Measurements from ENCODE around the gene RIOK1.
A peak's percentile ranks its signal among the peaks of the same experiment; 100 is the strongest.

The RIOK1 gene

DNA sequence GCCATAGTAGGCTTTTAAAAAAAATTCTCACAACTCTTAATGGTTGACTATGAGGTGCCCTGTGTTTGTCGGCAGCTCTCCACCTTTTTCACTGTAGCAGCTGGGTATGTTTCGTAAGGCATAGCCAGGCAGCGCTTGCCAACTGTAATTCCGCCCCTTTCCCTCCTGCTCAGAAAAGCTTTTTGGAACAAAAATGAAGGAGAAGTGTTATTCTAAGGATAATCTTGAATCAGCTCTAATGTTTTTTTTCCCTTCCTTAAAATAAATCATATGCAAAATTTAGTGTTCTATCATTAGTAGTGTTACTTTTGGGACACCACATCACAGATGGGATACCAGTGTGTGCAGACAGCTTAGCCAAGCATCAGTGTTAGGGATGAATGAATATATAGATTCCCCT, 21.2 kb downstream of the RIOK1 start:
- DNase-seq = no peak

DNA sequence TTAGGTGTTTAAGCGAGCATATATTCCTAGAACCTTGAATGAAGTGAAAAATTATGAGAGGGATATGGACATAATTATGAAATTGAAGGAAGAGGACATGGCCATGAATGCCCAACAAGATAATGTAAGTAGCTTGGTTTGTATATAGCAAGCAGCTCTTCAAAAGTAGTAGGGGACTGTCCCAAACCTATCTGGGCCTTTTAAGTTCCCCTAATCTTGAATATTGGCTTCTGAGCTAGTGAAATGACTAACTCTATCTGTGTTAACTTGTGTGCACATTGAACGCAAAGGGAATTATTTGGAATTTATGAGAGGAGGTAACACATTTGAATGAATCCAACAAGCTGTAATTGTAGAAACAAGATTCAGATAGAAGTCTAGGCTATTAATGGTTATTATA, 21.7 kb downstream of the RIOK1 start:
- no peak for DNase-seq

DNA sequence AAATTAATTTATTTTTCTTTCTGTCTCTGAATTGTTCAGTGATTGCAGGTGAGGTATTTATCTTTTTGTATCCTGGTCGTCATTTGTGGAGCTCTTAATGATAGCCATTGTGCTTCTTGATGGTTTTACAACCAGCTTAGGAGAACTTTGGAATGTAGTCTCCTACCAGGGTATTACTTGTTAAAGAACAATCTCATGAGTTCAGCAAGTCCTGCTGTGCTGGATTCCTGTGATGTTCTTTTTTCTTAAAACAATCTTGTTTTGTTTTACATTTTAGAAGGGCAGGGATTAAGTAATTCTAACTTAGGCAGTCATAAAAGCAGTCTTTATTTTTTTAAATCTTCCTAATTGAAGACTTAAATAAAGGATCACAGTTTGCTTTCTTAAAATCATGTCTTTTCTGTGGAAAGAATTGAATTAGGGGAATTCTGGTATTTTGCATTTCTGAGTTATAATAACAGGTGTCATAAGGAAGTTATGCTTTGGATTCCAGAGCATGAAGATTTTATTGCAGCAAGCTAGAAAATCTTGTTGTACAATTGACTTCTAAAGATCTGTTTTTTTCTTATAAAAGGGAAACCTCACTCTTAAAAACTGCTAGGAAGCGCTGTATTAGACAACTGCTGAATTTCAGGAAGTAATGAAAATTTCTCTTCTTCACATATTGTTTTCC, 23.7 kb downstream of the RIOK1 start:
- DNase-seq = no peak

DNA sequence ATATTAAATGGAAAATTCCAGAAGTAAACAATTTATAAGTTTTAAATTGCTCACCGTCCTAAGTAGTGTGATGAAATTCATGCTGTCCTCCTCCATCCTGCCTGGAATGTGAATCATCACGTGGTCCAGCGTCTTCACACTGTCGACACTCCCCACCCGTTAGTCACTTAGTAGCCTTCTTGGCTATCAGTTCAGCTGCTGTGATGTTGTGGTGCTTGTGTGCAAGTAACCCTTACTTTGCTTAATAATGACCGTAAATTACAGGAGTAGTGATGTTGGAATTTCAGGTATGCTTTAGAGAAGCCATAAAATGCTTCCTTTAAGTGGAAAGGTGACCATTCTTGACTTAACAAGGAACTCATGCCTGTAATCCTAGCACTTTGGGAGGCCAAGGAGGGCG, 25.2 kb downstream of the RIOK1 start:
- DNase-seq = no peak

DNA sequence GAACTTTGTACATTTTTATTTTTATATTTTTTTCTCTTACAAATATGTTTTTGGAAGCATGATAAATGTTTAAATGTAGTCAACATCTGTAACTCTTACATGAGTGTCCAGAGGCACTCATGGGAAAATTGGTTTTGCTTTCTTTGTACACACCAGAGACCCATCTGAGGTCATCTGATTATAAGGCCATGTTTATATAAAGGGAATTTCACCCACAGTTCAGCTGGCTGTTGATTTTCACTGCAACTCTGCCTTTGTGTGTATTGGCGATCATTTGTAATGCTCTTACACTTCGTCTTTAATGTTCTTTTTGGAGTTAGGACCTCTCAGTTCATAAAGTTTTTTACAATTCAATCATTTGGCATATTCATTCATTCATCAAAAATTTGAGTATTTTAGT, 28.1 kb downstream of the RIOK1 start:
- no peak for DNase-seq

DNA sequence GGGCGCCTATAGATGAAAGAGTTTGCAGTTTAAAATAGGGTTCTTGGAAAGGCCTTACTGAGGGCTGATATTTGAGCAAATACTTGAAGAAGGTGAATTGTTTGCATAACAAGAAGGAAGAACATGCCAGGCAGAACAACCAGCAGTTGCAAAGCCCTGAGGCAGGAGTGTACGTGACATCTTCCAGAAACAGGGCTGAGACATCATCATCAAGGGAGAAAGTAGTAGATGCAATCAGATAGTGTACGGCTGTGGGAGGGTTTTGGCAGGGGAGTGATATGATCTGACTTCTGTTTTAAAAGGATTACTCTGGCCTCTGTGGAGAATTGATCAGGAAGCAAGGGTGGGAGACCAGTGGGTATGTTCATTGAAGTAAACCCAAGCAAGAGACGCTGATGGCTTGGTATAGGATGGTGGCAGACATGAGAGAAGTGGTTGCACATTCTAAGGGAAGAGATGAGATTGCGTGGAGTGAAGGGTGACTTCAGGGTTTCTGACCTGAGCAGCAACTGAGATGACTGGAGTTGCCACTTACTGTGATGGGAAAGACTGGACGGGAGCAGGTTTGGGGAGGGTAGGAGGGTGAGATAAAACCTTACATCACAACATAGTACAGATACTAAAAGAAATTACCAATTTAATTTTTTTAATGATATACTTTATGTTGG, 28.8 kb downstream of the RIOK1 start:
- no peak for DNase-seq

DNA sequence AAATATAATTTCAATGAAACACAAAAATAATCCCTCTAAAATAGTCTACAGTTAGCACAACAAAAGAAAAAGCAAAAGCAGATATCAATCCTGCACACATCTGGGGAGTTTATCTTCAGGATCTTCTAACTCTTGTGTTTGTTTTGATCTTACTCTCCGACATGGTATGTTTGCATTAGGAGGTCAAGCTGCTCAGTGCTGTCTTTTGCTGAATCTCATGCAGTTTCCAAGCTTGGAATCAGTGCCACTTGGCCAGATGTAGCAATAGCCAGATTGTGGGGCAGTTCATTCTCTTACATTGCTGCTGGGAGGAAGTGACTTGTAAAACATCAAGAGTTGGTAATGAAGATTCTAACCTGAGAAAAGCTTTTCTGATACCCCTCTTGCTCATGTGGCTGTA, 29.5 kb downstream of the RIOK1 start:
- no peak for DNase-seq

DNA sequence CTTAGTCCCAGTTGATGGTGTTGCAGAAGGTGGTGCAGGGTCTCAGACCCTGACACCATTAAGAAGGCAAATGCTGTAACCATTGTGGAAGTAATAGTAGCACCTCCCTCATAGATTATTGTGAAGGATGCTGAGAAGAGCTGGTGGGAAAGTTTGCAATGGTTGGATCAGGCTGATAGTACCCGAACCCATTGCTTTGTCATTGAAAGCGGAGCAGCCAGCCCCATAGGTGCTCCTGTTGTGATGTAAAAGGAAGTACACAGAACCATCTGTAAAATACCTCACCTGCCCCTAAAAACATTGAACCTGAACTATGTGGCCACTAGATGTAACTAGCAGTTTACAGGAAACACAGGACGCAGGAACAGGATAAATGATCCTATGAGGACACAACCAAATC, 31.5 kb downstream of the RIOK1 start:
- DNase-seq = no peak

DNA sequence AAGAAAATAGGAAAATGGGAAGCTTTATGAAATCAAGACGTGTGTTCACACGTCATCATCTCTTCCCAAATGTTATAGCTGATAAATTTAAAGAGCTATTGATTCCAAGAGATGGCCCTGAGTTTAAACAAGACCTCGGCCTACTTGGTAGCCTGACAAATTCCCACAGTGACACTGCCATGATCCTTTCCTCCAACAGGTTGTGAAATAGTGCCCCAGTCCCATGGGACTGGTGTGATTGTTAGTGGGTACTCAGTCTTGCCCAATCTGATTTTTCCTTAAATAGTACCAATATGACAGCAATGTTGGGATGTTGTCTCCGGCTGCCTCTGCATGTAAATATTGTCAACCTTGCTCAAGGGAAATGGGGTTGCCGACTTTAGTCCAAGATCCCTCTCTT, 34.5 kb downstream of the RIOK1 start:
- no peak for DNase-seq

DNA sequence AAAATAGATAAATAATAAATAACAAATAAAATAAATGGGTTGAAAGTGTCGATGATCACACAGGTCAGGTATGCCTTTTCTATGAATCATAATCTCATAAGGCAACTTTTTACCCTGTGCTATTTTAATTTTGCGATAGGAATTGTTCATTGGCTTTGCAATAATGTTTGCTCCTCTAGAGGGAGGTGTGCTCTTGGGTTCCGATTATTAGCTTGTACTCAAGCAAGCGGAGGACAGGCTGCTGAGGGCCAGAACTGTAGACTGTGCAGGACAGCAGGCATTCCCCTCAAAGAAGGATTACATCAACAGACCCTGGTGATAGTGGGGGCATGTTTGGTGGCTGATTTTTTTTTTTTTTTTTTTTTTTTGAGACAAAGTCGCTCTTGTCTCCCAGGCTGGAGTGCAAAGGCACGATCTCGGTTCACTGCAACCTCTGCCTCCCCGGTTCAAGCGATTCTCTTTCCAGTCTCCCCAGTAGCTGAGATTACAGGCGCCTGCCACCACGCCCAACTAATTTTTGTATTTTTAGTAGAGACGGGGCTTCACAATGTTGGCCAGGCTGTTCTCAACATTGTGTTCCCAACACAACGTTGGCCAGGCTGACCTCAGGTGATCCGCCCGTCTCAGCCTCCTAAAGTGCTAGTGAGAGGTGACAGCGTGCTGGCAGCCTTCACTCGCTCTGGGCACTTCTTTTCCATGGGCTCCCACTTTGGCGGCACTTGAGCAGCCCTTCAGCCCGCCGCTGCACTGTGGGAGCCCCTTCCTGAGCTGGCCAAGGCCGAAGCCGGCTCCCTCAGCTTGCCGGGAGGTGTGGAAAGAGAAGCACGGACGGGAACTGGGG, 35.6 kb downstream of the RIOK1 start:
- peak; percentile 56 to 58 for DNase-seq

DNA sequence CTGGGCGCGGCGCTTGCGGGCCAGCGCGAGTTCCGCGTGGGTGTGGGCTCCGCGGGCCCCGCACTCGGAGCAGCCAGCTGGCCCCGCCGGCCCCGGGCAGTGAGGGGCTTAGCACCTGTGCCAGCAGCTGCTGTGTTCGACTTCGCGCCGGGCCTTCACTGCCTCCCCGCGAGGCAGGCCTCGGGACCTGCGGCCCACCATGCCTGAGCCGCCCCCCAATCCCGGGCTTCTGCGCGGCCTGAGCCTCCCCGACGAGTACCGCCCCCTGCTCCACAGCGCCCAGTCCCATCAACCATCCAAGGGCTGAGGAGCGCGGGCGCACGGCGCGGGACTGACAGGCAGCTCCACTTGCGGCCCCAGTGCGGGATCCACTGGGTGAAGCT, 36.2 kb downstream of the RIOK1 start:
- no peak for DNase-seq

DNA sequence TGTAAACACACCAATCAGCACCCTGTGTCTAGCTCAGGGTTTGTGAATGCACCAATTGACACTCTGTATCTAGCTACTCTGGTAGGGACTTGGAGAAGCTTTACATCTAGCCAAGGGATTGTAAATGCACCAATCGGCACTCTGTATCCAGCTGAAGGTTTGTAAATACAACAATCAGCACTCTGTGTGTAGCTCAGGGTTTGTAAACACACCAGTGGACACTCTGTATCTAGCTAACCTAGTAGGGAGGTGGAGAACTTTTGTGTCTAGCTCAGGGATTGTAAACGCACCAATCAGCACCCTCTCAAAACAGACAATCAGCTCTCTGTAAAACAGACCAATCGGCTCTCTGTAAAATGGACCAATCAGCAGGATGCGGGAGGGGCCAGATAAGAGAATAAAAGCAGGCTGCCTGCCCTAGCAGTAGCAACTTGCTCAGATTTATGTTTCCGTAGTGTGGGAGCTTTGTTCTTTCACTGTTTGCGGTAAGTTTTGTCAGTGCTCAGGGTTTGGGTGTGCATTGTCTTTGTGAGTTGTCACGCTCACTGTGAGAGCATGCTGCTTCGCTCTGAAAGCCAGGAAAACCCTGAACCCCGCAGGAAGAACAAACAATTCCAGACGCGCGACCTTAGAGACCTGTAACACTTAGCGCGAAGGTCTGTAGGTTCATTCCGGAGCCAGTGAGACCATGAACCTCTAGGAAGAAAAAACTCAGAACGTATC, 37.0 kb downstream of the RIOK1 start:
- DNase-seq = no peak

DNA sequence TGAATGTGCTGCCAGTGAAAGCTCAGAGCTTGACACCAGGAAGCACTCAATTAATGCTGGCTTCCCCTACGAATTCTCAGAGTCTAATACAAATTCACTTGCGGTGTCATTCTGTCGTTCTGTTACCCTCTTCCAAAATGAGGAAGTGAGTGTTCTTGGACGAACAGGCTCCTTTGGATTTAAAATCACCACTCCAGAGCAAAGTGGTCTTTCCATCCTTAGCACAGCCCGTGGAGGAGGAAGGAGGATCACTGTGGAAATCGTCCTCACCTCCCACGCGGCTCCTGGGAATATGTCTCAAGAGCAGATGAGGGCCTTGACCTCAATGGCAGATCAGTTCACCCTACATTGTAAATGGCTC, 41.7 kb downstream of the RIOK1 start:
- DNase-seq = no peak

DNA sequence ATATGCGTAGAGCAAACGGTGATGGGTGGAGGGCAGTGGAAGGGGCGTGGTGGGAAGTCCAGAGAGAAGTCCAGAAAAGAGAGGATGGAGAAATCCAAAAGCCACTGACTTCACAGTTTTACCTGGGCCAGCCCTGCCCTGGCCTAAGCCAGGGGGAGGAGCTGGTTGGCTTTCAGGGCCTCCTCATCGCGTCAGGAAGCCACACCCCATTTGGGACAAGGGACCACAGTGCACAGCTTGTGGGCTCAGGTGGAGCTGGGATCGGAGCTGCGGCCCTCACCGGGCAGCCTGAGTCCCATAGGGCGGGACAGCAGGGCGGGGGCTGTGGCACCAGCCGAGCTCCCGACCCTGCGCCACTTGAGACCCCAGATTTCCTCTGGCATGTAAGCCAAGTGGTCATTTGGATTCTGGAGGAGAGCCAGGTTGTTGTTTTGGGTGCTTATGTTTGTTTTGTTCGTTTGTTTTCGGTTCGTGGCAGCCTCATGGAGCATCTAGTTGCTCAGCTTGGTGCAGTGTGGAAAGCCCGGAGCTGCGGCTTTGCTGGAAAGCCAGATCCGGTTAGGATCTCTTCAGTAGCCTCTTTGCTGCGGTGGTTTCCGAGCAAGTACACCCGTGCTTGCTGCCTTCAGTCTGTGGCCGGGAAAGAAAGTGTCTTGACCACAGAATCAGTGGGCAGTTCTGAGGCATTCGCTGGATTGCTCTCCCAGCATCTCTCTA, 42.2 kb downstream of the RIOK1 start:
- DNase-seq = no peak

DNA sequence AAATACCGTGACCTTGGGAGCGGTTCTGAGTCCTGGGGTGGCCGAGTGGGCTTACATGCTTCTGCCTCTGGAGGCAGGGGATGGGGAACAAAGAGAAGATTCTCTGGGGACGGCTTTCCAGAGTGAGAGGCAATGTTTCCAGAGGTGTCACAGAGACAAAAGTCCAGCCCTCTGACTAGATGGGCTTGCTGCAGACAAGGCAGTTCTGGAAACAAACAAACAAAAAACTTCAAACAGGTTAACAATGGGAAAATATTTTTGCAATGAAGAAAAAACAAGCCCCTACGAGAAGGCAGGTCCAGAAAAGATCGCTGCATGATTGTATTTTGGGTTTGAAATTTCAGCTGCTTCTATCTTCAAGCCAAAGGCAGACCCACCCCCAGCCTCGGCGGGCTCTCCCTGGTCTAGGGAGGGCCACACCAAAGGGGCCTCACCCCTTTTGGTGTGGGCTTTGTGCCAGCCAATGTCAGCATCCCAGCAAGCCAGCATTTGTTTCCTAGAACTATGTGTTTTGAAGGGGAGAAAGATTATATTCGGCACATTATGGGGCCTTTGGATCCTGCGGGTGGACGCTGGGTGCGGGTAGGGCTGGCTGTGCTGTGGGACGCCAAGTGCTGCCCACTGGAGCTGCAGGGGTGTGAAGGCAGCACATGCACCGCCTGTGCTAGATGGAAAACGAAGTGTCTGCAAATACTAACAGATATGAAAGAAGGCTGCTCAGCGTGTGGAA, 42.9 kb downstream of the RIOK1 start:
- DNase-seq = no peak

DNA sequence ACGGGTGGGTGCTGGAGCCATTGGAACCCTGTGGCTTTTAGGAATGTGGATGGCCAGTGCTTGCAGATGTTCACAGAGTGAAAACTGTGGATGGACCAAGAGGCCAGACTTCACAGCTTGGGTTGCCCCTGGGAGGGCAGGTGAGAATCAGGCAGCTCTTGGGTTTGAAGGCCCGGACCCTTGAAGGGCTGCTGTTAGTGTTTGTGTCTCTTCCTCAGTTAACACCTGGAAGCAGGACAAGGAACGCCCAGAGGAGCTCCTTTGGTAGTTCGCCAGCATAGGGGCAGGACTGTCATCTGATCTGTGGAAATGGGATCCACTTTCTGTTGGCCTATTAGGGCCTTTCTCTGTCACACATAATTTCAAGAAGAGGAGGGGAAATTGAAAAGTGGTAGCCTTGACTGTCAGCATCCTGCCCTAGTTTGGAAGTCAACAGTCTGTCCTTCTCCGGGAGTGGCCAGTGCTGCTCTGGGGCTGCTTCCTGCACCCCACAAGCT, 43.6 kb downstream of the RIOK1 start:
- no peak for DNase-seq

DNA sequence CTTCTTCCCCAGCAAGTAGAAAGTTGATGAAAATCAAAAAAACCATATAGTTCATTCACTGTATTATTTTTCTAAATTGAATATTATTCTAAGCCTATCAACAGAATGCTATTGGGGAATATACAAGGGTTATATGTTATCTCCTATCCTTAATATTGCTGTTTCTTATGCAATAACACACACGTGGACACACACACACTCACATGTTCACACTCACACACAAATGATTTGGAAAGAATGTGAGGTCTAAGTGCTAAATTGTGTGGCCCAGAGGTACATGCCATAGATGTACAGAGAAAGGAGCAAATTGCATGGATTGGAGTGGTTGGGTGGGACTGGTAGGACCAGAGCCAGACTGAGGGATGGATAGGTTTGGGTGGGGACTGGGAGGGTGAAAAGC, 45.1 kb downstream of the RIOK1 start:
- no peak for DNase-seq

DNA sequence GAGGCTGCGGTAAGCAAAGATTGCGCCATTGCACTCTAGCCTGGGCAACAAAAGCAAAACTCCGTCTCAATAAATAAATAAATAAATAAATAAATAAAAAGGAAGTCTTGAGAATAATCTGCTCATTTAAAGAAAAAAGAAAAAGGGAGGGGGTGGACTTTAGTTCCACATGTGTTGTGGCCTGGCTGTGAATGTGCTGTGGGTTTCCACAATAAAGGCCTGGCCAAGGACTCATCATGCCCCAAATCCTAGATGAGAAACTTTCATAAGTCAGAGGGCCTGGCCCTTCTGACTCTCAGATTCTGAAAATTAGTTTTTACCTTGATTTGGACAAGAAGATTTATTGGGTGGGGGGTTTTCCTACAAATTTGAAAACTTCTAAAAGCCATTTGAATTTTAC, 48.4 kb downstream of the RIOK1 start:
- no peak for DNase-seq

DNA sequence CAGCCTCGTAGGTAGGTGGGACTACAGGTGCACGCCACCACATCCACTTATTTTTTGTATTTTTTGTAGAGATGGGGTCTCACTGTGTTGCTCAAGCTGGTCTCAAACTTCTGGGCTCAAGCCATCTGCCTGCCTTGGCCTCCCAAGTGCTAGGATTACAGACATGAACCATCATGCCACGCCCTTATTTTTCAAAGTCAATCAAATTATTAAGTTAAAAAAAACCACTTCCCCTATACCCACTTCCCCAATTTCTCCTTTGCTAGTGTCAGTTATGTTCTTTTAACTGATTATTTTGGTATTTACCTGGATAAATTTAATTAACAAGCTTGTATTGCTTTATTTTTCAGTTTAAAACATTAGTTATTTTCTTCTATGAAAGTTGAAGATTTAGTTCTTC, 49.6 kb downstream of the RIOK1 start:
- DNase-seq = peak; percentile 69 to 80

DNA sequence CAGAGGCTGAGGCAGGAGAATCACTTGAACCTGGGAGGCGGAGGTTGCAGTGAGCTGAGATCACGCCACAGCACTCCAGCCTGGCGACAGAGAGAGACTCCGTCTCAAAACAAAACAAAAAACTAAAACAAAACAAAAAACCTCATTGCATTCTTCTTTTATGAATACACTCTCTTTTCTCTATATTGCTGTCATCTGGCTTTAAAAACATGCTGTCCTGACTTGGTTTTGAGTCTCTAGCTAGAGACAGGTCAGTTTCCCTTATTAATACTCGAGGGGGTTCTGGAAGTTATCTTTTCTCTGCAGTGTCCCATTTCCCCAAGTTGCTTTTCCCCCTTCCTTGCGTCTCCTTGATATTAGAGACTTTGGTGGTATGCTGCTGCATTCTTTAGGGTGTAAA, 50.9 kb downstream of the RIOK1 start:
- DNase-seq = no peak

DNA sequence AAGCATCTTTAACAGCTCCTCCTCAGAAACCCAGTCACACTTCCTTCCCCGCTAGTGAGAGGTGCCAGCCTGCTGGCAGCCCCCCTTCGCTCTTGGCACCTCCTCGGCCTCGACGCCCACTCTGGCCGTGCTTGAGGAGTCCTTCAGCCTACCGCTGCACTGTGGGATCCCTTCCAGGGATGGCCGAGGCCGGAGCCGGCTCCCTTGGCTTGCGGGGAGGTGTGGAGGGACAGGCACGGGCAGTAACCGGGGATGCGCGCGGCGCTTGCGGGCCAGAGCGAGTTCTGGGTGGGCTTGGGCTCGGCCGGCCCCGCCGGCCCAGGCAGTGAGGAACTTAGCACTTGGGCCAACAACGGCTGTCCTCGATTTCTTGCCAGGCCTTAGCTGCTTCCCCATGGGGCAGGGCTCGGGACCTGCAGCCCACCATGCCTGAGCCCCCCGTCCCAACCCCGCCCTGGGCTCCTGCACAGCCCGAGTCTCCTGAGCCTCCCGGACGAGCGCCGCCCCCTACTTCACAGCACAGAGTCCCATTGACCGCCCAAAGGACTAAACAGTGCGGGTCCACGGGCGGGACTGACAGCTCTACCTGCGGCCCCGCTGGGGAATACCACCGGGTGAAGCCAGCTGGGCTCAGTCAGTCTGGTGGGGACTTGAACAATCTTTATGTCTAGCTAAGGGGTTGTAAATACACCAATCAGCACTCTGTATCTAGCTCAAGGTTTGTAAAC, 51.6 kb downstream of the RIOK1 start:
- DNase-seq = no peak

Measured in AML-193 (cell line).